ENCODE results near the gene CSNK2A1.

Gene CSNK2A1

DNA sequence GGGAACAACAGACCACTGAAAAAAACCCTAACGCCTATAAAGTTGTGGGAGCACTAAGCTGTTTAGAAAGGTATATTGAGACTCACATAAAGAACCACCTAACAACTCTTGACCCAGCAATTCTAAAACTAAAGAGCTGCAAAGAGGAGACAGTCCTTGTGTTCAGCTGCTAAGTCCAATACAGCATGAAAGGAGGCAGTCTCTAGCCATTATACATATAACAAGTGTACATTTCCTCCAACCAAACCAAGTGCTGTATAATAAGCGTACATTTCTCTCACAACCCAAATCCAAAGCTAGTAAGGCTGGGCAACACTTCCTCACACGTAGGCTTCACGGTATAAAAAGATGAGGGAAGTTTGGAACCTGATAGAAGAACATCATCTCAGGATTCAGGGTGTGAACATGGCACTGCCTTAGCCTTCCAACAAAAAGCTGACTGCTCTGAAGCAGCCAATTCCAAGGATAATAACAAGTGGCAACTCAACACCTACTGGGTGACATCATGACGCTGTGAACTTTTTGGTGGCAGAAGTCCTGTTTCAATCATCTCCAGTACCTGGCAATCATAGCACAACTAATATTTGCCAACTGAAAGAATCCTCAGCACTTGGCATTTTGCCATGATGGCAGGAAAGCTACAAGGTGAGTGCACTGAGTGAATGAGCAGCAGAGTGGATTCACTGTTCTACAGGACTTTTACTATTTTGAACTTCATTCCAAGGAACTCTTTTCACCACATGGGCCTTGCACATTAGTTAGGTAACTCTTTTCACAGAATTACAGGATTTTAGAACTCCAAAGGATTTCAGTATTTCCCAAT, 97.9 kb downstream of the CSNK2A1 start:
- no peak for DNase-seq

DNA sequence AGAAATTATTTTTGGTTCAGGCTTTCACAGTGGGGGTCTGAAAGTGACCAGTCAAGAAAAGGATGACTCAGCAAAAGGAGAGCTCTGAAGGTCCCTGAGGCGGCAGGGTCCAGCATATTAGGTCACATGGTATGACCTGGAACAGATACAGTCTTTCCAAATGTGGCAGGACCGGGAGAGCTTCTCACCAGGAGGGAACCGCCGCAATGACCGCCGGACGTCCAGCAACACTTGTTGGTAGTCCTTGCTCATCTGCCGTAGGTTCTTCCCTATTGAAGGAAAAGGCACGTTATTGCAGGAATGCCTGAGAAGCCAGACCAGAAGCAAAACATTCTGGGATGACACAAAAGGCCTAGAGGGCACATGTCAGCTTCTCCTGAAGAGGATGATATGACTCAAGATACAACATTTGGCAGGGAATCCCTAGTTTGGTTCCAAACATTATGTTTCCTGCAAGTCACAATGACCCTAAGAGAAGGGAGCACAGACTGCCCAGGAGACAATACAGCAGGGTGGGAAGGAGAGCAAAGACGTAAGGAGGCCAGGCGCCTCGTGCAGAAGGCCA, 98.6 kb downstream of the CSNK2A1 start:
- no peak for DNase-seq

DNA sequence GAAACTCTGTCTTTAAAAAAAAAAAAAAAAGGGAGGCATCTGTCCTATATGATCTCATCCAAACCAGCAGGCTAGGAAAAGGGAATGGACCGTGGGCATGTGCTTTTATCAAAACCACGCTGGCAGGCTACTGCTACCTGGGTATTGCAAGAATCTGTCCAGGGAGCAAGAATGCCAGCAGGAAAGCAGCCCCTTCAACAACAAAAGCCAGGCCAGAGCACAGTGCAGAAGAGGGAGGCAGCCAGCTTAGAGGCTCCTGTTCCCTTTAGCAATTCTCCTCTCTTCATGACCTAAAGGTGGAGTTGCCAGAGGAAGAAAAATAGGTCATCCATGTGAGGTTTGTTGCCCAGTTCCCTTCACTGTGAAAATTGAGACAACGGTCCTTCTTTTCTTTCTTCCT, 99.5 kb downstream of the CSNK2A1 start:
- DNase-seq: no peak

DNA sequence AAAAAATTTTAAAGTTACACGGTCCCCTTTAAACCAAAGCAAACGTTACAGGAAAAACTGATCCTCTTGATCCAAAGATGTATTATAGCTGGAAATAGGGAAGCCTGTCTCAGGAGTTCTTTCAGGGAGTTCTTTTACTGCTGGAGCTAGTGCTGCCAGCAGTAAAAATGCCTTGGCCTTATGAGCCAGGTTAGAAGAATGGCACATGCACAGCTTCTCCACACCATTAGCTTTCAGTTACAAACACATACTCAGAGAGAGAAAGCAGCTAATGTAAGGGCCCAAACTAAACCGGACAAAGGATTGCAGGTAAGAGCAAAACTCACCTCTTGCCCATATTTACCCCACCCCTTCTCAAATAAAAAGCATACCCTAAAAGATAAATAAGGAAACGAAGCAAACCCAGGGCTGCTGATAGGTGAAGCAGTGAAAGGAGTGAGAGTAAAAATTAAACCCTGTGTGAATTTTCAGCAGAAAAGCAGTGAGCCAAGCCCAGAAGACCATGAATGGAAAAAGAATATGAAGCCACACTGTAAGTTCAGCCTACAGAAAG, 100.3 kb downstream of the CSNK2A1 start:
- no peak for DNase-seq

DNA sequence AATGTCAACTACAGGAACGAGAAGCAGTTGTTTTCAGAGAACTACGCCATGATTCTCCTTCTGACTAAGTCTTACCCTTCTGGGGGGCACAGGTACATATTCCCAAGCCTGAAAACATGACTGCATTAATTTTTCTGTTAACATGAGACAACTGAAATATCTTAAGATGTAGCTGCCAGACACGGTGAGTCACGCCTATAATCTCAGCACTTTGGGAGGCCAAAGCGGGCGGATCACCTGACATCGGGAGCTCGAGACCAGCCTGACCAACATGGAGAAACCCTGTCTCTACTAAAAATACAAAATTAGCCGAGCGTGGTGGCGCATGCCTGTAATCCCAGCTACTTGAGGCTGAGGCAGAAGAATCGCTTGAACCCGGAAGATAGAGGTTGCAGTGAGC, 103.0 kb downstream of the CSNK2A1 start:
- DNase-seq: no peak

DNA sequence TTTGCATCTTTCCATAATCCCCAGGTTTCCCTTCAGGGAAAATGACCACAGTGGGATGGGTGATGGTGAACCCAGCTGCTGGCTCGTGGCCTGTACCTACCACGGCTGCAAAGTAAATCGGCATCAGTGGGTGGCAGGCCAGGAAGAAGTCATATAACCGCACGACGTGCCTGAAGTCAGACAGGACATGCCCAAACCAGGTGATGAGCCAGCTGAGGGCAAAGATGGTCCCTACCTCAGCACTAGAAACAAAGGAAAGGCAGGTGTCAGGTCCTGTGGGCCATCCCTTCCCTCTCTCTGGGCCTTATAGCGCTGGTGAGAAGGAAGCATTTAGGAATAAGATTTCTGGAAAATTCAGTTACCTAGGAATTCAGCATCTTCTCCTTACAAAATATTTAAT, 103.4 kb downstream of the CSNK2A1 start:
- no peak for DNase-seq

DNA sequence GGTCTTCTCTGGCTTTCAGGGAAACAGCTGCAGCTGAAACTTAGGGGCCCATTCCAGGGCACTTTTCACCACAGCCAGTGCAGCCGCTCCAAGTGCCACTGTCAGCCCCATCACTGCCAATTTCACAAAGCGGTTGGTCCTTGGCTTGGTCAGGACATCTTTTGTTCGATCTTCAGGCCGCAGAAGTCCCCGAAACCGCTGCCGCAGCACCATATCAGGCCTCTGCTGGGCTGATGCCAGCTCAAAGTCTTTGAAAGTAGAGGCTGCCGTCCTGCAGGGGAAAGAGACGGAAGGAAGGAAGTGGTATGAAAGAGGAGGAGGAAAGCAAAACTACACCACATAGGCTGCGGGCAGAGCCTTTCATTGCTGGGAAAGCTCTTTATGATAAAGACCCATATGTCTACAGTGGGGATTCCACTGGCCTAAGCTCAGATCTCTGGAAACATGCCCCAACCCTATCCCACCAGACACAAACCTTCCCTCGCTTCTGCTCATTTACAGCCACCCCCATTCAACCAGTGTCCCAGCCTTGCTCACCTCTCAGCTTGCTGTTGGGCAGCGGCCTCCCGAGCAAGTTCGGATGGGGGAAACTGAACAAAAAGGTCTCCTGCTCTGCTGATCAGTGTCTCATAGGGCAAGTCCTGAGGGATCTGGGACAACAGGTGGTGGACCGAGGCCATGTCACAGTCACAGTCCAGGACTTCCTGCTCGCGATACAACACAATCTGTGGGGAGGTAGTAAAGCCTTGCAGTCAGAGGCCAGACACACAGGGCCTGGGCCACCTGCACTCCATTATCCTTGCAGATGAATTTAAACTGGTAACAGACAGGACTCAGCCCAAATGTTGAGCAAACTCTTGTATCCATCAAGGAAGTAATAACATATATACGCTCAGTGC, 104.8 kb downstream of the CSNK2A1 start:
- DNase-seq: peak; percentile 32

DNA sequence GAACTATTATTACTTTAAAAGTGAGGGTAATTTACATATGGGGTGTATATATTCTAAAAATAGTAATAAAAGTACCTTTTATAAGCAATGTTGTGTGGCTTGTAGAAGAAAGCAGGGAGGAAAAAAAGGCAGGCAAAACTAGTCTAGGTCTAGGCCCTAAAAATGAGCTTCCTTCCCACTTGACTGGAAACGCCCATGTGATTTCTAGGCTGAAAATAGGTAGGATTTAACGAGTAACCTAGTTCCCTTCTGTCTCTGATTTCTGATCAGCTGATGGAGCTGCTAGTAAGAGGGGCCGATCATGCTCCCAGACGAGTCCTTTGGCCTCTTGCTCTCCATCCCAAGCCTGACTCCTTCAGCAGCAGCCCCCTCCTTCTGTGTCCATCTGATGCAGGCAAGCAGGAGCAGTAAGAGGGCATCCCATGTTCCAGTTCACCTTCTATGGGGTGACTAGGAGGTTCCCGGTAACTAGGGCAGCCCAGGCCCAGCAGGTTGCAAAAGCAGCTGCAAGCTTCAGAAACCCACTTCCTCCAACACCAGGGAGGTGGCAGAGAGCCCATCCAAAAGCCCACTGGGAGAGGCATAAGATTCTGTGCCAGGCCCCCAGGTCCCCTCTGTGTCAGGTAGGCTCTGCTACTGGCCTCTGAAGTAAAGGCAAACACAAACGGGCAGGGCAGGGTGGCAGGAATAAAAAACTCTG, 105.7 kb downstream of the CSNK2A1 start:
- no peak for DNase-seq

DNA sequence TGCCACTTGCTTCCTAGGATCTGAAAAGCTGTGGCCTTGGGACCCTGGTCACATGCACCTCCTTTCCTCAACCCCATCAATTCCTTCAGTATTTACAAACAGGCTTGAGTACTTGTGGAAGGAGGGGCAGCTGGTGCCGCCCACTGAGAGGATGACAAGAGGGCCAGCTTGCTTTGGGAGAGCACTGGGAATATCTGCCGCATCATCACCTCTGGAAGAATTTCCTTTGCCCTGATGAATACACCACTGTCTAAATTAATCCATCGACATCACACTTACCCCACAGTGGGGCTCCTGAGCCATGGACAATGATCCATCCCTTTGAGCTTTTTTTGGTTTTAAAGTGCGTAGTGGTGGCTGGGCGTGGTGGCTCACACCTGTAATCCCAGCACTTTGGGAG, 107.1 kb downstream of the CSNK2A1 start:
- DNase-seq: no peak

DNA sequence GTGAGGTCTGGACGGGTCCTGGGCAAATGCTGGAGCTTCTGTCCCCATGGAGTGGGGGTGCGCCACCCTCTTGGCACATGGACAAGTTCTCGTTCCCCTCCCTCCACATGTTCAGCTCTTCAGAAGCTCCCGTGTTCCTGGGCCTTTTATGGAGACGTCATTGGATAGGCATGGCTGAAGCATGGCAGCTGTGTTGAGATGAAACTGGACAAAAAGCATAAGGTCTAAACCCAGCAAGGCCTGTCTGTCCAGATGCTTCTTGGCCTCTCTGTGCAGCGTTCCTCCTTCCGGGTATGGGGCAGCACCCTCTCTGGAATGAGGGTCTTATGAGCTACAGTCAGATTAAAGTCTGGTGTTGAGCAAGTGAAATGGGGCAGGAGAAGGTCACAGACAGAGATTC, 108.0 kb downstream of the CSNK2A1 start:
- DNase-seq: no peak

DNA sequence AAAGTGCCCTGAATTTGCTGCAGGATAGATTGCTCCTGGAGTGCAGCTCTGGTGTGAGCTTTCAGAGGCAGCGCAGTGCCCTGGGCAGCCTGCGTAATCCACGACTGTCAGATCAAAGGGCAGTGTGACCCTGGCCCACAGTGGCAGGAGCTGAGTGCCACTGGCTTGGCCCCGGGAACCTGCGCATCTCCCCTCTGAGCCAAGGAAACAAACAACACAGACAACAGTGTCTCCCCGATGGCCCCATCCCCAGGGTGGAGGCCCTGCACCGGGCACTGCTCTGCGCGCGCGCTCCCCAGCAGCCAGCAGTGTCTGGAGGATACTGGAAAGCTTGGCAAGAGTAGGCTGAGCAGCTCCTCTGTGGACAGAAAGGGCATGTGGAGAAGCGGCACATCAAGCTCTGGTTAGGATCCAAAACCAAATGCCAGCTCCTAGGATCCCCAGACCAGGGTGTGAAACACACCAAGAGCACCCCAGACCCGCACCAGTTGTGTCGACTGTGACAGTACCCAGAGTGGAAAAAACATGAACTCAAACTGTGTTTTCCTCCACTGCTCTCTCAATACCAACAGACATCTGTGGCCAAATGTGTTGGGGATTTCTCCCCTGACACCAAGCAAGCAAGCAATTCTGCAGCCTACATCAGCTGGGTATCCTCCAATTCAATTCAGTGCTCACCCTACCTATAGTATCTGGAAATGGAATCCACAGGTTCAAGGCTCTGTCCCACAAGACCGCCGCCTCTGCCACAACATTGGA, 108.8 kb downstream of the CSNK2A1 start:
- no peak for DNase-seq

DNA sequence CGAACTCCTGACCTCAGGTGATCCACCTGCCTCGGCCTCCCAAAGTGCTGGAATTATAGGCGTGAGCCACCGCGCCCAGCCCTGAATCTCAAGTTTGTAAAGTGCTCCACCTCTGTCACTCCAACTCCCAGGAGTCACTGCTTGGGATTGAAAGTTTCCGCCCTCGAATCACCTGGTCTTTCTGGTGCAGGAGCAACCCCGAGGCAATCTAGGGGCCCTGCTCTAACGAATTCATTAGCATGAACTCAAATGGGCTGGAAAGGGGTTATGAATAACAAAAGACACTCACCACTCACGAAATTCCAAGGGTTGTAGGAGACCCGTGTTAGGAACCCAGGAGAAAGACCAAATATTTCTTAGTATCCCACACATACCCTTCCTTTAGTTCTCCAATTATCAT, 109.4 kb downstream of the CSNK2A1 start:
- no peak for DNase-seq

DNA sequence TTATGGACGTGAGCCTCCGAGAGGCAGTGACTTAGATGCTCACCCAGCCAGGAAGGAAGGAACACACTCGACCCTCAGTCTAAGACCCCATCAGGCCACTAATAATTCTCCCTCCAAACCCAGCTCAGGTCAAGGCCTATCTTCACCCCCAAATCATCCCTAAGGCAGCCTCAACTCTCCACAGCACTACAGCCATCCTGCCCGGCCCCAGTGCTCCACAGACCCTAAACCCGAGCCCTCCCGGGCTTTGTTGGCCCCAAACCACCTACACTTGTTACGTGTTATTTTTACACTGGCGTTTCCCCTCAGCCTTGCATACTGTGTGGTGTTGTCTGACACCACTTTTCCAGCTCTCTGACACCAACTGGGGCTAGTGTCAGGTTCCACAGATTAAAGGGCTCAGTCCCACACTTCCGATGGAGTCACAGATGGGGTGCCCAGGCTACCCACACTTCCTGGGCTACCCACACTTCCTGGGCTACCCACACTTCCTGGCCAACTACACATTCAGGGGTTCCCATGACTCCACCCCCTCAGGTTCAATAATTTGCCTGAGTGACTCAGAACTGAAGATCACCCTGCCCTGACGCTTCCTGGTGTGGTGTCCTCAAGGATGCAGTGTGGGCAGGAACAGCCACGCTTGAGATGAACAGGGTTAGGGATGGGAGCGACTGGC, 110.2 kb downstream of the CSNK2A1 start:
- DNase-seq: peak; percentile 53

DNA sequence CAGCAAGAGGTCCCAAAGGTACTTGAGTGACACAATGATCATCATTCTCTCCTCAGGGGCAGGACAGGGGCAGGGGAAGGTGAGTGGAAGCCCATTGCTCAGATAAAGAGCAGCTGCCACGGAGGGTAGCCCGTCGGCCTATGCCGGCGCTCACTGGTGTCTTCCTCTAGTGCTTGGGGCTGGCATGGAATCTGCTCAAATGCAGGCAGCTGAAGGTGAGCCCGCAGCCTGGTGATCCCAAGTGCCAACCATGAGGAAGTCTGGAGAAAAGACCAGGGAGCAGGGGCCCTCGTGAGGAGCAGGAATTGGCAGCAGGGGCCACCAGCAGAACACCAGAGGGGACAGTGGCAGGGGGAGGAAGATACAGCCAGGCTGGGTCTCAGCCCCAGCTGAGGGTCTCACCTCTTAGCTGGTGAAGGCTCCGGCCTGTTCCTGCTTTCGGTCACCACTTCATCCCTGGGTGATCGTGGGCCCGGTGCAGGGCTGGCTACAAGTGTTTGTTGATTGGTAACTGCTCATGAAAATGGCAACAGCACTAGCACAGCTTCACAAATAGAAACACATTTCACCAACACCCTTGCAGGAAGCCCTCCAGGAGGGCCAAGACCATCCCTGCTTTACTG, 110.8 kb downstream of the CSNK2A1 start:
- DNase-seq: no peak

DNA sequence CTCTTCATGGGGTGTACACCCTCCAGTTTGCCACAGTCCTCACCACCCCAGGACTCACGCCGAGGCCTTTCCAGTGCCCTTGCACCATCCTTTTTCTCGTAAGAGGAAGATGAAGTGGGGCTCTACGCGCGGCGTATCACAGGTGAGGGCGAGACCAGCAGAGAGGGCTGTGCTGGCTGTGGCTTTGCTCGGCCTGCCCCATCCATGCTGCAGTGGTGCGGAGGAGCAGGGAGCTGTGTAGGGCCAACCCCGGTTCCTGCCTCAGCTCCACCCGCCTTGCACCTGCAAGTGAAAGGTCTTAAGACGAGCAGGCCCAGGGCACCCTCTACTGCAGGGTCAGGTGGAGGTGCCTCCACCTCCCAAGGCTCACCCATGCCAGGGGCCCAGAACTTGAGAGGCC, 111.4 kb downstream of the CSNK2A1 start:
- DNase-seq: no peak

DNA sequence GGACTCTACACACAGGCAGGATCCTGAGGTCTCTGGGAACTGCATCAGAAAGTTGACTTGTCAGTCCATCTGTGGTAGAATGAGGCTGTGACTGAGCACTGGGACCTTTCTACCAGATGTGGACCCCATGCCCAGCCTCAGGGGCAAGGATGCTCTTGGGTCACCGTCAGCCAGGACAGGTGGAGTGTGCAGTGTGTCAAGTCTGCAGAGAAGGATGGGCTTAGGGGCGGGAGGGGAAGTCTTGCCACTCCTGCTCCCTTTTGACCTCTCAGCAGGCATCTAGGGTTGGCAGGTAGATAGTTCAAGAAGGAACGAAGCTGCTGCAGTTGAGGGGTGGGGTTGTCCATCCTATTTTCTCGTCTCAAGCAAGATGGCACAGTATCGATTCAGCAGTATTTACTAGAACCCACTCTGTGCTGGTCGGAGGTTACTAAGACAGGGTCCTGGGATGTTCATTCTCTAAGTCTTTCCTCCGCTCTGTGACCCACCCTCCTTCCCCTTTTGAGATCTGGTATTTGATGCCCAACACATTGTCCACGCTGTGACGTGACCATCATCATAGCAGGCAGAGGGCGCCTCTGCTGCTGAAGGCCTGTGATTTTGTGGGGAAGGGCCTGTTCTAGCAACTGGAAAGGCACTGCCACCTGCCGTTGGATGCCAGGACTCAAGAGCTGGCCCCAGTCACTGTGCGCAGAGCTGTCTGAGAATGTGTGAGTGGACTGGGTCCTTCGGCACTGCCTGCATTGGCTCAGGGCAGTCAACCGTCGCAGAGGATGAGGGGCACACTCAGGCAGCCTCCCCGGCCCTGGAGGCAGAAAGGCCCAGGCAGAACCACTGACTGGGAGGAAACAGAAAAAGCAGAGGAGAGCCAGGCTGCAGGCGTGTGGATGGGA, 112.3 kb downstream of the CSNK2A1 start:
- peak; percentile 32 for DNase-seq

DNA sequence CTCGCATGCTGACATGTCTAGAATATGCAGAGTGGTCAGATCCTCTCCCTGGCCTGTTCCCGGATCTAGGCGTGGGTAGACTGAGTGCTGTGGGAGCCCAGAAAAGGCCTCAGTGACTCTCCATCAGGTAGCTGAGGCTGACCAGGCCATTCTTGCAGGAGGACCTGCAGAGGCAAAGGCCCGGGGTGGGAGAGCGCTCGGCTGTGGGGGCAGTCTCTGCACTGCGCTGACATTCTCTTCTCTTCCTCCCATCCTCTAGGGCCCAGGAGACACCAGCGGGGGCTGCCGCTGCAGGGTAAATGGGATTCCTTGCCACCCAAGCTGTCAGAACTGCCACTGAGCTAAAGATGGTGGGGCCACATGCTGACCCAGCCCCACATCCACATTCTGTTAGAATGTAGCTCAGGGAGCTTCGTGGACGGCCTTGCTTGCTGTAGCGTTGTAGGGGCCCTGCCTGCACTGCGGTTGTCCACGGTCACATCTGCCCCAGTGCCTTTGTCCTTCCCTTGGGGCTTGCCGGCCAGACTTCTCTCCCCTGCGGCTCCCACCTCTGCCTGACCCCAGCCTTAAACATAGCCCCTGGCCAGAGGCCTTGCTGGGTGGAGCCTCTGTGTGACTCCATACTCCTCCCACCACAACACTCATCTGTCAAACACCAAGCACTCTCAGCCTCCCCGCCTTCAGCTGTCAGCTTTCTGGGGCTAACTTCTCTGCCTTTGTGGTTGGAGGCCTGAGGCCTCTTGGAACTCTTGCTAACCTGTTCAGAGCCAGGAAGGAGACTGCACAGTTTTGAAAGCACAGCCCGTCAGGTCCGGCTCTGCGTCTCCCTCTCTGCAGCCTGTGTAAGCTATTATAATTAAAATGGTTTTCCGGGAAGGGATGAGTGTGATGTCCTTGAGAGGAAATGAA, 113.2 kb downstream of the CSNK2A1 start:
- DNase-seq: no peak

DNA sequence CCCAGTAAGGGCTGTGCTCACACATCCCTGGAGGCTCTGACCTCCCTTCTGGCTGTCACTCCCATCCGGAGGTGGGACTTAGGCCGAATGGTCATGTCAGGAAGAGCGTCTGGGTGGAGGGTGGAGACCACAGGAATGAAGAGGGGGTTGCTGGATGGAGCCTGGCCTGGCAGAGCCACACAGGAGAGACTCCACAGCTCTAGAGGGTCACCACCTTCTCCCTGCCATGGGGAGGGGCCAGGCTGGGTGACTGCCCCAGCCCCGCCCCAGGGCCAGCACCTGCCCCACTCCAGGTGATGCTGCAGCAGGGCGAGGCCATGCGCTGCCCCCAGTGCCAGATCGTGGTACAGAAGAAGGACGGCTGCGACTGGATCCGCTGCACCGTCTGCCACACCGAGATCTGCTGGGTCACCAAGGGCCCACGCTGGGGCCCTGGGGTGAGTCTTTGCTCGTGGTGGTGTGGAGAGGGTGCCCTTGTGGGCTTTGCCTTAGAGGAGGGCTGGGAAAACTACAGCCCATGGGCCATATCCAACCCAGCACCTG, 114.9 kb downstream of the CSNK2A1 start:
- DNase-seq: no peak
